ENCODE results near the gene USP53.
"Not testable (repeated sequence)": the region's sequence is repeated elsewhere in the genome, so short reads cannot be mapped to it uniquely, and the experiment has no call there.

USP53 gene

GRCh38 chr4:119337010-119337409 lies 124.5 kb downstream of the USP53 start:
- DNase-seq: no peak
- Histone ChIP-seq H3K9me3 (no peaks in the 10 kb centered on the region), H3K27me3 (no peaks in the 10 kb centered on the region), H3K4me3 (no peak overlapping the region), H3K4me1 (no peaks in the 10 kb centered on the region), H3K36me3 (no peaks in the 10 kb centered on the region), H3K27ac (no peak overlapping the region)
- intact Hi-C loops (cut with DNase I; ENCODE audit: low total_unique reads): no loop called here
- no peak for TF ChIP-seq CTCF (IDR thresholded peaks at IDR 0.05)

GRCh38 chr4:119339895-119340294 lies 127.4 kb downstream of the USP53 start:
- H3K4me1 ChIP-seq; H3K27me3 ChIP-seq; intact Hi-C loops (cut with DNase I; ENCODE audit: low total_unique reads); H3K27ac ChIP-seq; H3K4me3 ChIP-seq; H3K9me3 ChIP-seq; DNase-seq; H3K36me3 ChIP-seq: not testable (repeated sequence)

- DNase-seq; H3K27me3 ChIP-seq; H3K27ac ChIP-seq; H3K4me3 ChIP-seq; H3K4me1 ChIP-seq; intact Hi-C loops (cut with DNase I; ENCODE audit: low total_unique reads); H3K9me3 ChIP-seq; H3K36me3 ChIP-seq: not testable (repeated sequence)
These were observed 130.8 kb downstream of the USP53 start for GRCh38 chr4:119343293-119343692.

All from tibial artery (tissue), 4 donors.